WTC11 (cell line): ENCODE results near the gene CLDN2. TPM values are rescaled to one million over a fixed set of nuclear protein-coding genes. Genes with fewer than 3 reads are reported as not detected.

Experiments used
- ATAC-seq: fragments of 200-7000 bp; cut with Tn5 transposase; 2 replicates; pipeline ENCODE4 v1.10.0; 2021; ENCODE audit warnings: mild to moderate bottlenecking, moderate library complexity
- CTCF ChIA-PET: fragments of 300-600 bp; sonication (Branson Sonifier 250); formaldehyde crosslinking; loops from one replicate; lab custom pipeline; 2021; ENCODE audit warnings: antibody characterized with exemption; lab: Charles Lee
- POLR2A ChIA-PET: fragments of 350-600 bp; sonication (Branson Sonifier 250); formaldehyde crosslinking; loops from one replicate; lab custom pipeline; 2021; ENCODE audit warnings: antibody characterized with exemption; lab: Charles Lee
- DNase-seq: peaks from one replicate; pipeline ENCODE4 v3.0.0; 2021; ENCODE audit warnings: low spot score
- H3K27ac Mint-ChIP-seq: 2 replicates; pipeline ENCODE4 v1.8.0; 2021; ENCODE audit warnings: mixed read lengths
- H3K27me3 Mint-ChIP-seq: 2 replicates; pipeline ENCODE4 v1.8.0; 2021; ENCODE audit warnings: low read depth, mild to moderate bottlenecking, moderate library complexity, mixed read lengths
- H3K36me3 Mint-ChIP-seq: 2 replicates; pipeline ENCODE4 v1.8.0; 2021; ENCODE audit warnings: mixed read lengths
- H3K4me1 Mint-ChIP-seq: 2 replicates; pipeline ENCODE4 v1.8.0; 2022; ENCODE audit warnings: mixed read lengths
- H3K4me3 Mint-ChIP-seq: 2 replicates; pipeline ENCODE4 v1.8.0; 2021; ENCODE audit warnings: mild to moderate bottlenecking, moderate library complexity, mixed read lengths
- H3K9me3 Mint-ChIP-seq: 2 replicates; pipeline ENCODE4 v1.8.0; 2021; ENCODE audit warnings: mixed read lengths
- ARID4B ChIP-seq: sonication (generic); formaldehyde crosslinking; IDR thresholded peaks from 2 replicates; pipeline ENCODE4 v1.8.0; 2023; ENCODE audit warnings: missing genetic modification reagents, mild to moderate bottlenecking, borderline replicate concordance
- ATF6 ChIP-seq: sonication (generic); formaldehyde crosslinking; IDR thresholded peaks from 2 replicates; pipeline ENCODE4 v1.8.1; 2023; ENCODE audit warnings: mild to moderate bottlenecking, missing genetic modification reagents
- E2F5 ChIP-seq: sonication (generic); formaldehyde crosslinking; IDR thresholded peaks from 2 replicates; pipeline ENCODE4 v1.8.1; 2022; ENCODE audit warnings: mild to moderate bottlenecking, moderate library complexity, missing genetic modification reagents
- EMX1 ChIP-seq: fragments of 250-450 bp; sonication (Bioruptor Pico); IDR thresholded peaks from 2 replicates; pipeline ENCODE4 v1.8.0; 2021; ENCODE audit warnings: mild to moderate bottlenecking
- ERG ChIP-seq: fragments of 250-450 bp; sonication (Bioruptor Pico); IDR thresholded peaks from 2 replicates; pipeline ENCODE4 v1.8.0; 2021; ENCODE audit warnings: mild to moderate bottlenecking
- ESRRA ChIP-seq: sonication (generic); formaldehyde crosslinking; IDR thresholded peaks from 2 replicates; pipeline ENCODE4 v1.8.1; 2022; ENCODE audit warnings: mild to moderate bottlenecking, missing genetic modification reagents, borderline replicate concordance
- MXD4 ChIP-seq: fragments of 250-450 bp; sonication (Bioruptor Pico); IDR thresholded peaks from 2 replicates; pipeline ENCODE4 v1.8.0; 2021; ENCODE audit warnings: mild to moderate bottlenecking, moderate library complexity, borderline replicate concordance
- NFE2L1 ChIP-seq: sonication (generic); formaldehyde crosslinking; IDR thresholded peaks from 2 replicates; pipeline ENCODE4 v1.8.1; 2023; ENCODE audit warnings: missing genetic modification reagents
- NFYB ChIP-seq: sonication (generic); formaldehyde crosslinking; conservative IDR thresholded peaks from 2 replicates; pipeline ENCODE4 v1.8.0; 2022; ENCODE audit warnings: low read depth, missing genetic modification reagents
- PREB ChIP-seq: sonication (generic); formaldehyde crosslinking; IDR thresholded peaks from 2 replicates; pipeline ENCODE4 v1.8.1; 2022; ENCODE audit warnings: mild to moderate bottlenecking, missing genetic modification reagents, moderate library complexity, borderline replicate concordance
- SP1 ChIP-seq: sonication (generic); formaldehyde crosslinking; conservative IDR thresholded peaks from 2 replicates; pipeline ENCODE4 v1.8.1; 2022; ENCODE audit warnings: missing genetic modification reagents
- TEAD1 ChIP-seq: sonication (generic); formaldehyde crosslinking; IDR thresholded peaks from 2 replicates; pipeline ENCODE4 v1.8.0; 2022; ENCODE audit warnings: mild to moderate bottlenecking, missing genetic modification reagents
- ZBTB21 ChIP-seq: sonication (generic); formaldehyde crosslinking; IDR thresholded peaks from 2 replicates; pipeline ENCODE4 v1.8.1; 2023; ENCODE audit warnings: mild to moderate bottlenecking, missing genetic modification reagents, borderline replicate concordance
- ZNF121 ChIP-seq: sonication (generic); formaldehyde crosslinking; IDR thresholded peaks from 2 replicates; pipeline ENCODE4 v1.8.0; 2023; ENCODE audit warnings: missing genetic modification reagents
- ZNF423 ChIP-seq: fragments of 250-450 bp; sonication (Bioruptor Pico); IDR thresholded peaks from 2 replicates; pipeline ENCODE4 v2.1.2; 2022; ENCODE audit warnings: mild to moderate bottlenecking, moderate library complexity
- ZNF512 ChIP-seq: sonication (generic); formaldehyde crosslinking; IDR thresholded peaks from 2 replicates; pipeline ENCODE4 v1.8.1; 2022; ENCODE audit warnings: missing genetic modification reagents, borderline replicate concordance
- total RNA-seq: library from RNA; stranded (reverse); gene quantifications from 3 replicates; pipeline ENCODE4 v1.2.3, GENCODE V29; 2021

CLDN2 gene
- total RNA-seq, 1 experiment from 2014 or later: 0.11 TPM

- ATAC-seq (no peak), DNase-seq (no peak)
- H3K4me1 Mint-ChIP-seq: peaks cover 8% of the 10 kb centered on the region
- no peak for TF ChIP-seq SP1
- TF ChIP-seq ESRRA (CRISPR knock-in tag): no peak
- TF ChIP-seq ZNF423 (CRISPR knock-in tag): no peak
- TF ChIP-seq NFE2L1: no peak
- no peak for TF ChIP-seq TEAD1 (CRISPR knock-in tag)
- TF ChIP-seq NFYB (CRISPR knock-in tag): no peak
- no peak for TF ChIP-seq ZBTB21 (CRISPR knock-in tag)
- no peak for TF ChIP-seq PREB (CRISPR knock-in tag)
- TF ChIP-seq ZNF512 (CRISPR knock-in tag): no peak
- no peak for TF ChIP-seq MXD4 (CRISPR knock-in tag)
- TF ChIP-seq ERG (CRISPR knock-in tag): no peak
- TF ChIP-seq EMX1 (CRISPR knock-in tag): no peak
- TF ChIP-seq ATF6: no peak
- no peak for TF ChIP-seq ZNF121 (CRISPR knock-in tag)
- TF ChIP-seq ARID4B (CRISPR knock-in tag): no peak
- no peak for TF ChIP-seq E2F5 (CRISPR knock-in tag)
- TF ChIP-seq, all 79 proteins: peak for 0
- ChIA-PET CTCF (interaction anchor here (1.2 to 1.3 kb wide), 2 partner anchors 9 to 57 kb away, joined by 3 to 5 read pairs; no protein-coding TSS in a partner anchor), POLR2A (no interaction called here)
- Mint-ChIP-seq H3K27me3 (no peaks in the 10 kb centered on the region), H3K4me3 (no peak within 1 kb of the TSS), H3K9me3 (no peaks in the 10 kb centered on the region), H3K36me3 (no peaks in the 10 kb centered on the region), H3K27ac (no peak within 1 kb of the TSS)
Measured at GRCh38 chrX:106903291-106903824, 16.8 kb upstream of the CLDN2 start, which contains the start of gene RIPPLY1. TSS of gene RIPPLY1 (minus strand) at chrX:106903341. CDS start at chrX:106903287, 54 bp downstream.
